Activated T-cell treated with anti-CD3 and anti-CD28 coated beads for 48 hours (primary cell): ENCODE data around the gene DNTTIP2.
A peak's percentile ranks its signal among the peaks of the same experiment; 100 is the strongest.
"Not testable (repeated sequence)": the region's sequence is repeated elsewhere in the genome, so short reads cannot be mapped to it uniquely, and the experiment has no call there.

Source experiments
- DNase-seq: peaks from one replicate; pipeline ENCODE4 v3.0.0-alpha.2; 2020; ENCODE audit warnings: low read depth

Gene DNTTIP2

DNA sequence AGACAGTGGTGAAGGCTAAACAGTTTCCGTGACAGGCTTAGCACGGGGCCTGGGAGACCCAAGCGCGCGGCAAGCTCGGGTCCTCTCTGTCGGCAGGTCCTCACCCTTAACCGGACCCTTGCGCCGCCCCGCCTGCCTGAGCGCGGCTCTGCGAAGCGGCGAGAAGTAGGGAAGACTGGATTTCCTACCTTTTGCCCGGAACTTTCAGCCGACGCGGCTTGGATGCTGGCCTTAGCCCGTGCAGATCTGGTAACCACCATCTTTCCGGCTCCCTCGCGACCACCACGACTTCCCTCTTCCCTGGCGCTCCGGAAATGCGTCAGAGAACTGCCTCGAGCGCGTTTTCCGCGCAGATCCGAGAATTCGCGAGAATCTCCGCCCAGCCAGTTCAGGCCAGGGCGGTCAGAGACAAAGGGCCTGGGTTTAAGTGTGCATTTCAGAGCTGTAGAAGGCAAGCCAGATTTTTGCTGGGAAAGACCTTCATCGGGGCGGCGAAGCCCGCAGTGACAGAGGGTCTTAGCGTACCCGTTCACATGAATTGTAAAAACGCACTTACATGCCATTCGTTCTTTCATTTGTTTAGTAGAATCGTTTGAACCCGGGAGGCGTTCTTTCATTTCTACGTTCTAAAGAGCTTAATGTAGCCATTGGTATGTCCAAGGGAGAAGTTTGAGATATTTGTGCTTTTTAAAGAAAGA is at the start of gene DNTTIP2:
TSS of gene DNTTIP2 (minus strand) at position 318 of the 698 bp plus-strand sequence. CDS start at position 260, 58 bp downstream.
- peak; percentile 87 for DNase-seq

- DNase-seq, result no peak
Measured at GRCh38 chr1:93925206-93925605, 46.2 kb upstream of the DNTTIP2 start.

DNA sequence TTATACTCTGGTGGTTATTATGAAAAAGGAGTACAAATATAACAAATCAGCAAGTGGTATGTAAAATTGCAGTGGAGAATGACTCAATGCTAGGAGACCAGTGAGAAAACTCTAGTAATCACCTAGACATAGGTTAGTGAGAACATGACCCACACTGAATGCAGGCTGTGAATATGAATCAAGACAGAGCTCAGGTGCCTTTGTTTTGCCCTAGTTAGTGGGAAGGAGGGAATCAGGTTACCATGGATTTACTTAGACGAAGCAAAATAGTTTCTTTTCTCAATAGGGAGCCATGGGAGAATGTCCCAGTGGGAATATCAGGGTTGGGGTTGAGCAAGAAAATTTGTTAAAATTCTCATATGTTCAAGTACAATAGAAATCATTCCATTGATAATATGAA is 40.8 kb upstream of the DNTTIP2 start:
- DNase-seq, result no peak

GRCh38 chr1:93917302-93917701 is 38.3 kb upstream of the DNTTIP2 start:
- no peak for DNase-seq

DNA sequence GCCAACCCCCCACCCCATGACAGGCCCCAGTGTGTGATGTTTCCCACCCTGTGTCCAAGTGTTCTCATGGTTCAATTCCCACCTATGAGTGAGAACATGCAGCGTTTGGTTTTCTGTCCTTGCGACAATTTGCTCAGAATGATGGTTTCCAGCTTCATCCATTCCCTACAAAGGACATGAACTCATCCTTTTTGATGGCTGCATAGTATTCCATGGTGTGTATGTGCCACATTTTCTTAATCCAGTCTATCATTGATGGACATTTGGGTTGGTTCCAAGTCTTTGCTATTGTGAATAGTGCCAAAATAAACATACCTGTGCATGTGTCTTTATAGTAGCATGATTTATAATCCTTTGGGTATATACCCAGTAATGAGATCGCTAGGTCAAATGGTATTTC is 31.9 kb upstream of the DNTTIP2 start:
- not testable (repeated sequence) for DNase-seq

- DNase-seq, result no peak
Measured at GRCh38 chr1:93910305-93910704, 31.3 kb upstream of the DNTTIP2 start.

DNA sequence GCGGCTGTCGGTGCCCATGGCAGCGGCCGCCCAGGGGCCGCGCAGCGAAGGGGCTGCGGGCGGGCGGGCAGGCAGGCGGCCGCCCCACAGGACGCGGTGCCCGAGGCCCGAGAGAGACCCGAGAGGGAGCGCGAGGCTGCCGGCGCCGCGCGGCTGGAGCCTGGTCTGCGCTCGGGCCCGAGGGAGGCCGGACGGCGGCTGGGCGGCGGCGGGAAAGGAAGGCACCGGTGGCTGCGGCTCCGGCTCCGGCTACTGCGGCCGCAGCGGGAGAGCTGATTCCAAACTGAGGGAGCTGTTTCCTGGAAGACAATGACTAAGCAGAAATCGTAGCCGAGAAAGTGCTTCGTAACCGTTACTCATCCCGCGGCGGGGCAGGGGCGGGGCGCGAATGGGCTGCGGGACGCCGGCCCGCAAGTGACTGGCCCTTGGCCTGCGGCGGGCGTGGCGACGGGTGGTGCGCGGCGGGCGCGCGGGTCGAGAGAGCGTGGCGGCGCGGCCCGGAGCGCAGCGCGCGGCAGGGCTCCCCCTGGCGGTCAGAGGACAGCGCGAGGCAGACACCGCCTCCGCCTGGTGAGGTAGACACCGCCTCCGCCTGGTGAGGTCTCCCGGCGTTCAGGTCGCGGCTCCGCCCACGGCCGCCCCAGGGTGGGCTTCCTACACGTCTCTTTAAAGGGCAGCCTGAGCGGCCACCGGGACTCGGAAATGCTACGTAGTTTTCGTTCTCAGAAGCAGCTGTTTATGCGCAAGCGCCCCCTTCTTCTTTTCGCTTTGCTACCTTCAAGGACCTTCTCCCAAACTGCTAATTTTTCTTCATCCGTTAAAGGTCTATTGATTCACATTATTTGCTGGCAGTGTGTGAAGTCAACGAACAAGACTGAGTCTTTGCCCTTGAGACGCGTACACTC is 30.4 kb upstream of the DNTTIP2 start, which contains the start of gene GCLM:
TSS of gene GCLM (minus strand) at position 285 of the 905 bp plus-strand sequence. CDS start at position 18, 267 bp downstream.
- peak; percentile 90 for DNase-seq

DNA sequence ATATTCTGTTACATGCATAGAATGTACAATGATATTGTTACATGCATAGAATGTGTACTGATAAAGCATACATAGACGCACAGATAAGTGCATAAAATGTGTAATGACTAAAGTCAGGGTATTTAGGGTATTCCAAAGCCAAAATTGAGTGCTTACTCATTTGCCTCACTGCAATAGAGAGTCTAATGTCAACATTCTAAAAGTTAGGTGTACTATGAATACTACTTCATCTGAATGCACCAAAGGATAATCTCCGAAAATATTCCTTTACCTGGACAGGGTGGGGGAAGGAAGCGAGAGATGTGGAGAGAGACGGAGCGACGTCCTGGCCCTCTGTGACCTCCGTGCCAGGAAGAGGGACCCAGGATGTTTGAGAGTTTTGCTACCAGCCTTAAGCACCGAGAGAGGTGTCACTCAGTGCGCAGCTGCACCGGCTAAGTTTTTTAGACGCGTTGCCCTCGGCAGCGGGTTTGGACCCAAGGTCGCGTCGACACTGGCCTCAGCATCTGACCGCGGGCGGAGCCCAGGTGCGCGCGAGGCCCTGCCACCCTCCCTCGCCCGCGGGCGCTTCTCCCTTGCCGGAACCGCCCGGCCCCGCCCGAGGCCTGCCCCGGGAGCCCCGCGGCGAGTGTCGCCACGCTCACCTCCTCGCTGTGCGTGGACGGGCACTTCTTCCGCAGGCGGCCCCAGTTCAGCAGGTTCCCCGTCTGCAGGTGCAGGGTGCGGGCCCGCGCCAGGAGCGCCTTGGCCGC is 29.6 kb upstream of the DNTTIP2 start:
- peak; percentile 44 for DNase-seq

- DNase-seq, result no peak
Measured at GRCh38 chr1:93907718-93908117, 28.7 kb upstream of the DNTTIP2 start.

- DNase-seq, result no peak
Measured at GRCh38 chr1:93906480-93906879, 27.5 kb upstream of the DNTTIP2 start.

- no peak for DNase-seq
Measured at GRCh38 chr1:93905734-93906133, 26.7 kb upstream of the DNTTIP2 start.

- no peak for DNase-seq
Measured at GRCh38 chr1:93905051-93905450, 26.0 kb upstream of the DNTTIP2 start.

- no peak for DNase-seq
Measured at GRCh38 chr1:93904228-93904627, 25.2 kb upstream of the DNTTIP2 start.

- no peak for DNase-seq
Measured at GRCh38 chr1:93900723-93901504, 21.9 kb upstream of the DNTTIP2 start.

DNA sequence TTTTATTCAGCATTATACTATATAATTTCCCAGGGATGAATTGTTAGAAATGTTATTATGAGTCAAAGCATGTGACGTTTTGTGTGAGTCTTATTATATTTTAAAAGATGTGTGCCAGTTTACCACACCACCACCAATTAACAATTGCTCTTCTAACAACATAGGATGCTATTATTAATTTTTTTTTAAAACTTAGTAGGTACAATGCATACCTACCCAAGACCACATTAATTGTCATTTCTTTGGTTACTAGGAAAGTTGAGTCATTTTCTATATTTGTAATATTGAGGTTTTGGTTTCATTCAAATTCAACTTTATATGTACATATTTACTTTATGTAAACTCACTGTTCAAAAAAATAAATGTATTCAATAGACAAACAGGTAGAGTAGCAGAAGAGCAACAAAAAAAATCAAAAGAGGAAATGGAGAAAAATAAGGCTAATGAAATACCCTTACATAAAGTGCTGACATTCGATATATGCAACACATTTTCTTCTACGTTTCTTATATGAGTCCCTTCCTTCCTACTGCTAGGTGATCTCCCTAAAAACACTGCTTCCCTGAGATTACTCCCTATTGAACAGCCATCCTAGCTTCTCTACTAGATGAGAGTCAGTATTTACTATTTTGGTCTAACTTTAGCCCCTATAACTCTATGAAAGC is 20.7 kb upstream of the DNTTIP2 start:
- no peak for DNase-seq

DNA sequence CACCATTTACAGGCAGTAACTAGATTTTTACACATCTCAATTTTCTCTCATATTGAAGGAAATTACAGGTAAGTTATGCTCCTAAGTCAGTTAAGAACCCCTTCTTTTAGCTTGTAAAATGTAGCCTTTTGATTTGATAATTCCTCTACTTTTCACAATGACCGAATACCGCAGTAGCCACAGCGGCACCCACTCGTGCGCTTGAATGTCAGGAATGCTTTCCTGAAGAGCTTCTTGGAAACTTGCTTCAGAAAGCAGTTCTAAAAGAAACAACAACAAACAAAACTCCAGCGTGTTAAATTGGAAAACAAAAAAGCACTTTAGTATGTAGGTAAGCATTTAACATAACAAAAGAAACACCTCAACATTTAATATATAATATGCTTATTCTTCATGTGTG is 9.9 kb upstream of the DNTTIP2 start:
- DNase-seq, result no peak

GRCh38 chr1:93882269-93882668 is 3.3 kb upstream of the DNTTIP2 start:
- no peak for DNase-seq

DNA sequence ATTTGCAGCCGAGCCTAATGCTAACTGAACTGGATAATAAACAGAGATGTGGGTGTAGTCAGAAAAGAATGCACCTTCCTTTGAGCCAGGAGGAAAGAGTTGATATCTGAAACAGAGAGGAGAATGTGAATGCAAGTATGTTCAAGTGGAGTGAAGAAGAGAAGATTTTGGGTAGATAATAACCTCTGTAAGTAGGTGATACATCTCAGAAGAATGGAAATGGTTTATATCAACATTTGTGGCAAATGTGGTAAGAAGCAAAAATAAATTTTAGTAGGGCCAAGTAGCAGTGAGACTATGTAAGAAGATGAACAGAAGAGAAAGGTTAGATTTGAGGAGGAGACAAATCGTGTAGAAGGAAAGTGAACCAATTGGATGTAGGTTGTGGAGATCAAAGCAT is 1.7 kb upstream of the DNTTIP2 start:
- no peak for DNase-seq

GRCh38 chr1:93878501-93878888 is 511 bp downstream of the DNTTIP2 start:
- peak; percentile 52 for DNase-seq

GRCh38 chr1:93877529-93877928 is 1.5 kb downstream of the DNTTIP2 start:
- no peak for DNase-seq

DNA sequence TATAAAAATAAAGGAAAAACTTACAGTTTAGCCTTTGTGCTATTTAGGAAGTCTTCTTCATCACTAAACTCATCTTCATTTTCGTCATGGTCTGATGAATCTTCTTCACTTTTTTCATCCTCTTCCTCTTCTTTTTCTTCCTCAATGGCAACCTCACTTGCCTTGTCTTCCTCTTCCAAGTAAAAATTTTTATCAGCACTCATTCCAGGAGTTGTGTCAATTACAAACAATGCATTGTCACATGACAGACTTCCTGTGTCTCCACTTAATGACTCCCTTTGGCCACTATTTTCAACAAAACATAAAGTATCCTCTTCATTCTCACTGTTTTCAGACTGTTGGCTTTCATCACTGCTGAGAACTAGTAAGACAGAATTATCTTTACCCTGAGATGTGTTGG is 2.8 kb downstream of the DNTTIP2 start:
- DNase-seq, result no peak
